Stimulated activated CD8-positive, alpha-beta memory T cell treated with anti-CD3 and anti-CD28 coated beads, Interleukin-15, amount 100 ng/mL, for 4 hours (primary cell): ENCODE data around the gene SPECC1.

Experiments used
- DNase-seq, 2 donors: peaks; one replicate each; pipeline ENCODE4 v3.0.0-alpha.2; 2020; ENCODE audit warnings: low read depth in 2 of 2

The SPECC1 gene

GRCh38 chr17:20273741-20274500 is 264.8 kb downstream of the SPECC1 start:
- DNase-seq: no peak

- DNase-seq: no peak
Observed at GRCh38 chr17:20275653-20276052, 266.5 kb downstream of the SPECC1 start.

GRCh38 chr17:20276421-20276820 is 267.3 kb downstream of the SPECC1 start:
- no peak for DNase-seq

- no peak for DNase-seq
Observed at GRCh38 chr17:20278805-20279204, 269.6 kb downstream of the SPECC1 start.

GRCh38 chr17:20279631-20280030 is 270.5 kb downstream of the SPECC1 start:
- DNase-seq: no peak

GRCh38 chr17:20280051-20280450 is 270.9 kb downstream of the SPECC1 start:
- DNase-seq: no peak

GRCh38 chr17:20280851-20281250 is 271.7 kb downstream of the SPECC1 start:
- no peak for DNase-seq

GRCh38 chr17:20281860-20282259 is 272.7 kb downstream of the SPECC1 start:
- DNase-seq: no peak

- no peak for DNase-seq
Observed at GRCh38 chr17:20282526-20283308, 273.6 kb downstream of the SPECC1 start.

- no peak for DNase-seq
Observed at GRCh38 chr17:20284022-20284421, 274.9 kb downstream of the SPECC1 start.

GRCh38 chr17:20284570-20285295 is 275.6 kb downstream of the SPECC1 start:
- no peak for DNase-seq

GRCh38 chr17:20289984-20290383 is 280.8 kb downstream of the SPECC1 start:
- no peak for DNase-seq

GRCh38 chr17:20291853-20292252 is 282.7 kb downstream of the SPECC1 start:
- no peak for DNase-seq

GRCh38 chr17:20293501-20293900 is 284.3 kb downstream of the SPECC1 start:
- no peak for DNase-seq

GRCh38 chr17:20294120-20294519 is 285.0 kb downstream of the SPECC1 start:
- no peak for DNase-seq

GRCh38 chr17:20299013-20299412 is 289.9 kb downstream of the SPECC1 start:
- no peak for DNase-seq

- DNase-seq: no peak
Observed at GRCh38 chr17:20300436-20300934, 291.3 kb downstream of the SPECC1 start.

GRCh38 chr17:20302246-20302917 is 293.2 kb downstream of the SPECC1 start:
- no peak for DNase-seq

- no peak for DNase-seq
Observed at GRCh38 chr17:20304961-20305360, 295.8 kb downstream of the SPECC1 start.

- no peak for DNase-seq
Observed at GRCh38 chr17:20306924-20307323, 297.8 kb downstream of the SPECC1 start.

GRCh38 chr17:20307326-20307910 is 298.3 kb downstream of the SPECC1 start:
- no peak for DNase-seq
